Measurements from ENCODE around the gene LIN52. TPM values are rescaled to one million over a fixed set of nuclear protein-coding genes. Genes with fewer than 3 reads are reported as not detected.

The LIN52 gene
- total RNA-seq, 4 donors from 2014 or later, result 9.2 to 24.2 (median 14.8) TPM

DNA sequence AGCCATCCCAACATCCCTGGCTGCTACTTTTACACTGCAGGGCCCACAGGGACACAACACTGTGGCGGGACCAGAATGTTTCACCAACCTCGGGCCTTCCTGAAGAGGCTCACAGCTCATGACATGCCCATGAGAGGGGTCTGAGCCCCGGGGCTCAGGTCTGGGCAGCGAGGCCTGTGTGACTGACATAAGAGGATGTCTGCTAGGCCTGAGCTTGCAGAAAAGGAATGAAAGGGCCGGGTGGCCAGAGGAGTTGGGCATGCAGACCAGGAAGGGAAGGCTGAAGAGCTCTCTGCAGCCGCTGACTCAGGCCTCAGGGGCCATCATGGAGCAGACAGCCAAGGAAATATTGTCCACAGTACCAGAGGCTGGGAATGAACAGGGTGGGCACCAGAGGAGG is 136.2 kb downstream of the LIN52 start:
- H3K27me3 ChIP-seq, result peaks cover 0 to 10% of the 10 kb centered on the region in 2 donors
- no peaks in the 10 kb centered on the region for H3K36me3 ChIP-seq
- no peaks in the 10 kb centered on the region for H3K9me3 ChIP-seq
- no peak overlapping the region for H3K4me3 ChIP-seq
- H3K4me1 ChIP-seq, result no peaks in the 10 kb centered on the region
- H3K27ac ChIP-seq, result no peak overlapping the region
- no peak for DNase-seq
- TF ChIP-seq CTCF (IDR thresholded peaks at IDR 0.05) (no peak), POLR2A (IDR thresholded peaks at IDR 0.05) (no peak)

- DNase-seq, result no peak
Measured at GRCh38 chr14:74221741-74222140, 137.0 kb downstream of the LIN52 start.

DNA sequence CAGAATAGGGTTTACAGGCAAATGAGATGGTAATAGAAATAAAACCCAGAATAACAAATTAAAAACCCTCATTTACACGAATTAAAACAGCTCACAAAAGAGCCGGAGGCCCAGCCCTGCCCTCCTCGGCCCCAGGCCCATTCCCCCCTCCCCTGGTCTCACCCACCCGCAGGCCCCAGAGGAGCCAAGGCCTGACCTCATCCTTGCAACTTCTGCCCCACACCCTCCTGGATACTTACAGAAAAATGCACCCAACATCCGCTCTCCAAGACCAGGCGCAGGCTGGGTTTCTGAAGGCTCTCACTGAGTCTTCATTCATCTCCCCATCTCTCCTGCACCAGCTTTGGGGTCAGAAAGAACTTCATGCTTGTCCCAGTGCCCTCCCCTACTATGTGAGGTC is 138.3 kb downstream of the LIN52 start:
- no peak for TF ChIP-seq CTCF (IDR thresholded peaks at IDR 0.05)
- TF ChIP-seq POLR2A (IDR thresholded peaks at IDR 0.05), result no peak
- Histone ChIP-seq H3K4me3 (no peak overlapping the region), H3K27me3 (peaks cover 0 to 10% of the 10 kb centered on the region in 2 donors), H3K4me1 (no peaks in the 10 kb centered on the region), H3K27ac (no peak overlapping the region), H3K9me3 (no peaks in the 10 kb centered on the region), H3K36me3 (no peaks in the 10 kb centered on the region)
- no peak for DNase-seq

More at GRCh38 chr14:74221741-74222140, 137.0 kb downstream of the LIN52 start:
- H3K4me3 ChIP-seq, result no peak overlapping the region
- H3K4me1 ChIP-seq, result no peaks in the 10 kb centered on the region
- no peak for TF ChIP-seq POLR2A (IDR thresholded peaks at IDR 0.05)
- no peak for TF ChIP-seq CTCF (IDR thresholded peaks at IDR 0.05)
- H3K36me3 ChIP-seq, result no peaks in the 10 kb centered on the region
- peaks cover 0 to 10% of the 10 kb centered on the region in 2 donors for H3K27me3 ChIP-seq
- no peaks in the 10 kb centered on the region for H3K9me3 ChIP-seq
- no peak overlapping the region for H3K27ac ChIP-seq

GRCh38 chr14:74231784-74232183 is 147.0 kb downstream of the LIN52 start:
- Histone ChIP-seq H3K36me3 (no peaks in the 10 kb centered on the region), H3K27ac (no peak overlapping the region), H3K4me1 (no peaks in the 10 kb centered on the region), H3K27me3 (no peaks in the 10 kb centered on the region), H3K9me3 (peaks cover 0 to 4% (median 1%) of the 10 kb centered on the region in 4 donors), H3K4me3 (no peak overlapping the region)
- DNase-seq, result no peak
- TF ChIP-seq POLR2A (IDR thresholded peaks at IDR 0.05), result no peak

DNA sequence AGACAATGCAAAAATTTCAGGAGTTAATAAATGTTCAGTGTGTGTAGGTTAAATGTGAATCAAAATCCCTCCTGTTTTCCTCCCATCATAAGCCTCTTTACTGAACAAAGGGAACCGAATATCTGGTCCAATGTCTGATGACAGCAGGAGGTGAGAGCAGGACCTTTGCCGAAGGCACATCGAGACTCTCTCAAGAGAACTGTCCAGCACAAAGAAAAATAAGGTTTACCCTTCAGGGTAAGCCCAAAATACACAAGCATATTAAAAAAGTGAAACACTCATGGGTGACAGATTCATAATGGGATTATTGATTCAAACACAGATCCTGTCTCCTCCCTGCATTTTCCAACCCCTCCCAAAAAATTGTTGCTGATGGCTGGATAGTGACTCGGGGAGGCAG is 150.3 kb downstream of the LIN52 start:
- Histone ChIP-seq H3K27ac (no peak overlapping the region), H3K27me3 (peaks cover 0 to 12% of the 10 kb centered on the region in 2 donors), H3K4me3 (no peak overlapping the region), H3K9me3 (peaks cover 0 to 4% (median 1%) of the 10 kb centered on the region in 4 donors), H3K36me3 (no peaks in the 10 kb centered on the region), H3K4me1 (peaks cover 0 to 6% (median 3%) of the 10 kb centered on the region in 4 donors)
- DNase-seq, result no peak
- TF ChIP-seq POLR2A (IDR thresholded peaks at IDR 0.05), result no peak
- TF ChIP-seq CTCF (IDR thresholded peaks at IDR 0.05), result no peak

GRCh38 chr14:74237441-74237840 is 152.7 kb downstream of the LIN52 start:
- H3K27ac ChIP-seq, result no peak overlapping the region
- no peak for DNase-seq
- peaks cover 0 to 22% (median 16%) of the 10 kb centered on the region in 4 donors for H3K4me1 ChIP-seq
- no peaks in the 10 kb centered on the region for H3K9me3 ChIP-seq
- no peak overlapping the region for H3K4me3 ChIP-seq
- peaks cover 0 to 34% of the 10 kb centered on the region in 2 donors for H3K27me3 ChIP-seq
- no peaks in the 10 kb centered on the region for H3K36me3 ChIP-seq
- TF ChIP-seq CTCF (IDR thresholded peaks at IDR 0.05) (no peak), POLR2A (IDR thresholded peaks at IDR 0.05) (no peak)
